ENCODE results near the gene INPP4B. TPM values are rescaled to one million over a fixed set of nuclear protein-coding genes. Genes with fewer than 3 reads are reported as not detected.
A peak's percentile ranks its signal among the peaks of the same experiment; 100 is the strongest.
"Not testable (repeated sequence)": the region's sequence is repeated elsewhere in the genome, so short reads cannot be mapped to it uniquely, and the experiment has no call there.

The INPP4B gene
- polyA plus RNA-seq, 3 donors from 2014 or later, result 0.81 to 6.3 (median 6.2) TPM

DNA sequence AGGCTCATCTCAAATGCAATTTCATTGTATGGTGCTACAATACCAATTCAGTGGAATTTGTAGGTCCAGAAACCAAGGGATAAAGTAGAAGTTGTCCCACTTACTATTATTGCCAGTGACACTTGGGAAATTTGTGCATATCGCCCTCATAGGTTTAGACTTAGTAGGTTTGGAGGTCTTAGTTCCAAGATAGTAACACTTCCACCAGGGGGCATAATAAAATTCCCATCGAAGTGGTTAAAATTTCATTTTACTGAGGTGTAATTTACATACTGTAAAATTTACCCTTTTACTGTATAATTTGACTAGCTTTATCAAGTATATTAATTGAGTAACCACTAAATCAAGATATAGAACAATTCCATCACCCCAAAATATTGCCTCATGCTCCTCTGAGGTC is 174.6 kb downstream of the INPP4B start:
- Mint-ChIP-seq H3K4me3 (no peak overlapping the region), H3K27me3 (ENCODE audit: low read depth in 3 of 3) (peaks cover 0 to 5% (median 1%) of the 10 kb centered on the region in 3 donors), H3K36me3 (peaks cover 0 to 5% (median 0%) of the 10 kb centered on the region in 3 donors), H3K9me3 (peaks cover 16 to 58% (median 37%) of the 10 kb centered on the region in 6 donors), H3K4me1 (no peaks in the 10 kb centered on the region), H3K27ac (no peak overlapping the region)
- DNase-seq, result no peak

DNA sequence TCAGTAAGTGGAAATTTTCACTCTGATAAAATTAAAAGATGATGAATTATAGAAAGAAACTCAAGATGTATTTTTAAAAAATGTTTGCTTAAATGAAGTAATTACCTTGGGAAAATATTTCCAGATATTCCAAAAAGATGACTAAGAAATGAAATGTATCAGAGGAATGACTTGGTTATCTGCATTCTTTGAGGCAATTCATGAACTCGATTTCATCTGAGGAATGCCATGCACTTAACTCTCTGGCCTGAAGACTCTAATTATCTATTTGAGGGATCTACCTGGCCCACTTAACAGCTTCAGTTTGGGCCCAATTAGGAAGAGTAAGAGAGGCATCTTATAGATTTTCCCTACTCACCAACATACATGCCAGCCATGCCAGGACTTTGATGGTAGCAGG is 182.3 kb downstream of the INPP4B start:
- H3K9me3 Mint-ChIP-seq, result peaks cover 13 to 44% (median 21%) of the 10 kb centered on the region in 6 donors
- H3K27ac Mint-ChIP-seq, result no peak overlapping the region
- no peaks in the 10 kb centered on the region for H3K27me3 Mint-ChIP-seq (ENCODE audit: low read depth in 3 of 3)
- peaks cover 0 to 5% (median 0%) of the 10 kb centered on the region in 3 donors for H3K36me3 Mint-ChIP-seq
- H3K4me3 Mint-ChIP-seq, result no peak overlapping the region
- DNase-seq, result no peak
- H3K4me1 Mint-ChIP-seq, result no peaks in the 10 kb centered on the region

DNA sequence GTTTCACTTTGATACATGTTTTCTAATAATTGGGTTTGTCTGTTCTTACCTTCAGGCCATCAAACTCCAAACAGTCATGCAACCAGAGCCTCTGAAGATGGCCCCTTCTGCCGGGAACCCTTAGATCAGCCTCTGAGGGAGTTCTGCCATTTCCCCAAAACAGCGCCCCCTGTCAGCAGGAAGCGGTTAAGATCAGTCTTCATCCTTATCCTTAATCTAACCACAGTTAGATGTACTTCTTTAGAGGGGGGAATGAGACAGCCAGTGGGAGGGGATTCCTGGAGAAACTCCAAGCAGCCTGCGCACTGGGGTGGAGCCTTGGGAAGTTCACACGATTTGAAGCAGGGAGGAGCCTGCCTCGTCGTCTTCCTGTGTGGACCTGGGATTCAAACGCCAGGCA is 185.4 kb downstream of the INPP4B start:
- H3K4me1 Mint-ChIP-seq, result no peaks in the 10 kb centered on the region
- no peak overlapping the region for H3K4me3 Mint-ChIP-seq
- H3K36me3 Mint-ChIP-seq, result peaks cover 0 to 5% (median 4%) of the 10 kb centered on the region in 3 donors
- H3K9me3 Mint-ChIP-seq, result peaks cover 6 to 49% (median 29%) of the 10 kb centered on the region in 6 donors
- no peak overlapping the region for H3K27ac Mint-ChIP-seq
- no peaks in the 10 kb centered on the region for H3K27me3 Mint-ChIP-seq (ENCODE audit: low read depth in 3 of 3)
- DNase-seq, result no peak

DNA sequence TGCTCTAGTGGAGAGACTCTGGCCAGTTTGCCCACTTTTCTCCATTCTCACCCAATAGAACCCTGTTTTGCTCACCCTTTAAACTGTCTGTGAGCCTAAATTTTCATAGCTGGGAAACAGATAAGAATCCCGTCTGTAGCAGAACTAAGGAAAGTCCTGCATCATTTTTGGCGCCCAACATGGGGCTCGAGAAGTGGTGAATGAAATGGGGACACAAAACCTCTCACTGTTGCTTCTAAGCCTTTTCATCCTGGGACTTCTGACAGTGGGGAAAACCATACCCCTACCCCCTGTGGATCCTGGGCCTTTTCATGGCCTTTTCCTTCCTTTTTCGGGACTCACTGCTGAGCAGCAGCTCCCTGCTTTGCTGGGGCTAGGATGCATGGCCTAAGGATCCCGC is 189.9 kb downstream of the INPP4B start:
- H3K36me3 Mint-ChIP-seq, result peaks cover 0 to 9% (median 8%) of the 10 kb centered on the region in 3 donors
- H3K4me3 Mint-ChIP-seq, result no peak overlapping the region
- peaks cover 12 to 67% (median 54%) of the 10 kb centered on the region in 6 donors for H3K9me3 Mint-ChIP-seq
- no peaks in the 10 kb centered on the region for H3K4me1 Mint-ChIP-seq
- H3K27ac Mint-ChIP-seq, result no peak overlapping the region
- DNase-seq, result peak in 2 of 3 donors; percentile 2 to 3
- H3K27me3 Mint-ChIP-seq (ENCODE audit: low read depth in 3 of 3), result peaks cover 0 to 2% (median 0%) of the 10 kb centered on the region in 3 donors

DNA sequence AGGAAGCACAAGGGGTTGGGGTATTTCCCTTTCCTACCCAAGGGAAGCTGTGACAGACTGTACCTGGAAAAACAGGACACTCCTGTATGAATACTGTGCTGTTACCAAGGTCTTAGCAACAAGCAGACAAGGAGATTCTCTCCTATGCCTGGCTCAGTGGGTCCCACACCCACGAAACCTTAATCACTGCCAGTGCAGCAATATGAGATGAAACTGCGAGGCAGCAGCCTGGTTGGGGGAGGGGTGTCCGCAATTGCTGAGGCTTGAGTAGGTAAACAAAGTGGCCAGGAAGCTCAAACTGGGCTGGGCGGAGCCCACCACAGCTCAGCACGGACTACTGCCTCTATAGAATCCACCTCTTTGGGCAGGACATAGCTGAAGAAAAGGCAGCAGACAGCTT is 197.7 kb downstream of the INPP4B start:
- Mint-ChIP-seq H3K4me3 (no peak overlapping the region), H3K27me3 (ENCODE audit: low read depth in 3 of 3) (peaks cover 0 to 1% (median 0%) of the 10 kb centered on the region in 3 donors), H3K27ac (no peak overlapping the region), H3K36me3 (peaks cover 0 to 3% (median 0%) of the 10 kb centered on the region in 3 donors), H3K4me1 (peaks cover 0 to 9% of the 10 kb centered on the region in 2 donors), H3K9me3 (peaks cover 15 to 47% (median 34%) of the 10 kb centered on the region in 6 donors)
- no peak for DNase-seq

DNA sequence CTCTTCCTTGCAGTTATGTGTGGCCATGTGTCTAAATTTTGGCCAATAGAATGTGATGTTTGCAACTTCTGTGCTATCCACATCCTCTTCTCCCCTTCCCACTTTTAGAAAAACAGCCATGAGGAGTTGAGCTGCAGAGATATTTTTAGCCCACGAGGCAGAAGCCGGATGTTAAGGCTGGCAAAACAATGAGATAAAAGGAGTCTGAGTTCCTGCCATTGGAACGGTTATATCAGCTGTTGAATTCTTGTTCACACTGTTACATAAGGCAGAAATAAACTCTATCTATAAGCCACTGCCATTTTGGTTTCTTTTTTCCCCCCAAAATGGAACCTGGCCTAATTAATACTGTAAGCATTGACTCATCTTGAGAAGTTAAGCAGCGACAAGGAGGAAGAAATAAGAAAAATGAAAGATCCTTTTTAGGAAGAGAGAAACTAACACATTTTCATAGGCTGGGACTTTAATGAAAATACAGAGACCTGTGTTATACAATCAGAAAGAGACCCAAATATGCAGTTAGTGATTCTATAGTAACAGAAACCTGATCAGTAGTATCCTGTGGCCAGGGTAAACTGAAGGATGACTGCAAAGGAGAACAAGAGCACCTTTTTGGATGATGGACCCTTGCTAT is 200.5 kb downstream of the INPP4B start:
- no peak overlapping the region for H3K4me3 Mint-ChIP-seq
- H3K4me1 Mint-ChIP-seq, result peaks cover 0 to 9% of the 10 kb centered on the region in 2 donors
- H3K9me3 Mint-ChIP-seq, result peaks cover 13 to 35% (median 21%) of the 10 kb centered on the region in 6 donors
- H3K36me3 Mint-ChIP-seq, result peaks cover 0 to 3% (median 0%) of the 10 kb centered on the region in 3 donors
- H3K27ac Mint-ChIP-seq, result no peak overlapping the region
- H3K27me3 Mint-ChIP-seq (ENCODE audit: low read depth in 3 of 3), result no peaks in the 10 kb centered on the region
- no peak for DNase-seq

DNA sequence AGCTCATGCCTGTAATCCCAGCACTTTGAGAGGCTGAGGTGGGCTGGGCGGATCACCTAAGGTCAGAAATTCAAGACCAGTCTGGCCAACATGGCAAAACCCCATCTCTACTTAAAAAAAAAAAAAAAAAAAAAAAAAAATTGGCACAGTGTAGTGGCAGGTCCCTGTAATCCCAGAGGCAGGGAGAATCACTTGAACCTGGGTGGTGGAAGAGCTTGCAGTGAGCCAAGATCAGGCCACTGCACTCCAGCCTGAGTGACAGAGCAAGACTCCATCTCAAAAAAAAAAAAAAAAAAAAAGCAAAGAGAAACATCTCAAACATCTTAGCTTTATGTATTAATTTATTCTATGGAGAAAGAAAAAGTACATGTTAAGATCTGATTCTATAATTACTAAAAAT is 201.5 kb downstream of the INPP4B start:
- H3K4me1 Mint-ChIP-seq; H3K27me3 Mint-ChIP-seq (ENCODE audit: low read depth in 3 of 3); H3K36me3 Mint-ChIP-seq; DNase-seq; H3K27ac Mint-ChIP-seq; H3K4me3 Mint-ChIP-seq: not testable (repeated sequence)
- peaks cover 7 to 28% (median 13%) of the 10 kb centered on the region in 6 donors for H3K9me3 Mint-ChIP-seq

DNA sequence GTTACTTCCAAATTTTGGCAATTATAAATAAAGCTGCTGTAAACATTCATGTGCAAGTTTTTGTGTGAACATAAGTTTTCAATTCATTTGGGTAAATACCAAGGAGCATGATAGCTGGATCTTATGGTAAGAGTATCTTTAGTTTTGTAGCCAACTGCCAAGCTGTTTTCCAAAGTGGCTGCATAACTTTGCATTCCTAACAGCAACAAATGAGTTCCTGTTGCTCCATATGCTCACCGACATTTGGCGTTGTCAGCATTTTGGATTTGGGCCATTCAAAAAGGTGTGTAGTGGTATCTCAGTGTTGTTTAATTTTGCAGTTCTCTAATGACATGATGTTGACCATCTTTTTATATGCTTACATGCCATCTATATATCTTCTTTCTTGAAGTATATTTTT is 208.5 kb downstream of the INPP4B start:
- Mint-ChIP-seq H3K27me3 (ENCODE audit: low read depth in 3 of 3) (peaks cover 0 to 1% (median 0%) of the 10 kb centered on the region in 3 donors), H3K27ac (no peak overlapping the region), H3K4me1 (no peaks in the 10 kb centered on the region), H3K9me3 (peaks cover 0 to 17% (median 6%) of the 10 kb centered on the region in 6 donors), H3K36me3 (no peaks in the 10 kb centered on the region), H3K4me3 (no peak overlapping the region)
- DNase-seq, result no peak

DNA sequence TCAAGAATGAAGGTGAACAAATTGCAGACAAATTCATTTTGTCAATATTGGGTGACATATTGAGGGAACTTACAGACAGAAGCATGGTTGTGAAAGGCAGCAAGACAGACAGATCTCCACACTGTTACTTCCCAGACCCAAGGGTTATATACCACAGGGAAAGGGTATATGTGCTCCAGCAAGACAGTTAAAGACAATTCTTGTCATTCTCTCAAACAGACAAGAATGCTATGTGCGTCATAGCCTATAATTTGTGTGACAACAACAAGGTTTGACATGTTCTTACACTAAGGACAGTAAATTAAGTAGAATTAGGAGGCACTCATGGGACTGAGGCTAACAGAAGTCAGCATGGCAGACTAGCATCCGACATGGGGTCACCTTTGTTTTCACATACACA is 214.3 kb downstream of the INPP4B start:
- Mint-ChIP-seq H3K27me3 (ENCODE audit: low read depth in 3 of 3) (peaks cover 0 to 1% (median 0%) of the 10 kb centered on the region in 3 donors), H3K27ac (no peak overlapping the region), H3K36me3 (no peaks in the 10 kb centered on the region), H3K4me1 (no peaks in the 10 kb centered on the region), H3K4me3 (no peak overlapping the region), H3K9me3 (peaks cover 0 to 23% (median 10%) of the 10 kb centered on the region in 6 donors)
- DNase-seq, result no peak

DNA sequence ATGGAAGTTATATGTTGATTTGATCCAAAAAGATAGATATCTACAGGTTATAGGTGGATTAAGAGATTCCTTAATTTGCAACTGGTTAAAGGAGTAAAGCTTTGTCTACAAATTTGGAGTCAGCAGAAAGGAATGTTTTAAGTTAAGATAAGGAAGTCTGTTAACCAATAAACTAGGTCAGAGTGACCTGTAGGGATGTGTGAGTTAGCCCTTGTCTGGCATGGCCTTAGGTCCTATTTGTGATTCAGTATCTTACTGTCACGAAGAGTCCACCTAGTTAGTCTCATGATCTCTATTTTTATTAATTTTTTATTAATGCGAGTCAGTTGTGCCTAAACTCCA is 230.8 kb downstream of the INPP4B start:
- no peak overlapping the region for H3K27ac Mint-ChIP-seq
- no peaks in the 10 kb centered on the region for H3K4me1 Mint-ChIP-seq
- peaks cover 6 to 28% (median 9%) of the 10 kb centered on the region in 6 donors for H3K9me3 Mint-ChIP-seq
- no peaks in the 10 kb centered on the region for H3K36me3 Mint-ChIP-seq
- H3K4me3 Mint-ChIP-seq, result no peak overlapping the region
- H3K27me3 Mint-ChIP-seq (ENCODE audit: low read depth in 3 of 3), result peaks cover 0 to 3% (median 0%) of the 10 kb centered on the region in 3 donors
- DNase-seq, result no peak

DNA sequence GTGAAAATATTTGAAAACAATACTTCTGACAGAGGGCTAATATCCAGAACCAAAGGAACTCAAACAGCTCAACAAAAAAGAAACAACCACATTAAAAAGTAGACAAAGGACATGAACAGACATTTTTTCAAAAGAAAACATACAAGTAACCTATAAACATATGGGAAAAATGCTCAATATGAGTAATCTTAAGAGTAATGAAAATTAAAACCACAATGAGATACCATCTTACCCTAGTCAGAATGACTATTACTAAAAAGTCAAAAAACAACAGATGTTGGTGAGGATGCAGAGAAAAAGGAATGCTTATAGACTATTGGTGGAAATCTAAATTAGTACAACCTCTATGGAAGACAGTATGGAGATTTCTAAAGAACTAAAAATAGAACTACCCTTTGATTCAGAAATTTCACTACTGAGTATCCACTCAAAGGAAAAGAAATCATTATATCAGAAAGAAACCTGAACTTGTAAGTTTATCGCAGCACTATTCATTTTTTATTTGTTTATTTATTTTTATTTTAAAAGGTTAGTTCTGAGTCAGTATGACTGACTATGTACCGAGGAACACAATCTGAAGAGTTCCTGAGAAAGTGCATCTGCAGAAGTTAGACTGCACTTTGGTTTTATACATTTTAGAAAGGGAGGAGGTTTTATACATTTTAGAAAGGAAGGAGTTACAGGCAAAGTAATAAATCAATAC is 231.3 kb downstream of the INPP4B start:
- Mint-ChIP-seq H3K9me3 (peaks cover 6 to 28% (median 10%) of the 10 kb centered on the region in 6 donors), H3K36me3 (no peaks in the 10 kb centered on the region), H3K4me1 (no peaks in the 10 kb centered on the region), H3K27me3 (ENCODE audit: low read depth in 3 of 3) (peaks cover 0 to 3% (median 0%) of the 10 kb centered on the region in 3 donors), H3K4me3 (no peak overlapping the region), H3K27ac (no peak overlapping the region)
- DNase-seq, result no peak

DNA sequence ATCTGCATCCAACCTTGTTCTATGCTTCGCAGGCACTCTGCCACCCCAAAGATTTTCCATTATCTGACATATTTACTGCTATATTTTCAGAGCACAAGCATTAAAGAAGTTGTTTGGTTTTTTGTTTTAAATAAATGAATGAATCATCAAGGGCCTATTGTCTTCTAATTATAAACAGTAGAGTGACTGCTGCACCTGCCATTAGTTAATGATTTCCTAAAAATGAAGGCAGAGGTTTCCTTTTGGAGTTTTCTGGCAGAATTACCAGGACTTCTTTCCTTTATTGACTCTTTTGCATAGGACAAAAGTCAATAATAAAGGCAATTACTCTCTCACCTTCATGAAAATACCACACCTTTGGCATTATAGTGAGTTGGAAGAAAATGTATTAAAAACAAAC is 238.1 kb downstream of the INPP4B start:
- H3K27ac Mint-ChIP-seq, result no peak overlapping the region
- DNase-seq, result no peak
- H3K4me3 Mint-ChIP-seq, result no peak overlapping the region
- peaks cover 0 to 3% (median 0%) of the 10 kb centered on the region in 3 donors for H3K27me3 Mint-ChIP-seq (ENCODE audit: low read depth in 3 of 3)
- no peaks in the 10 kb centered on the region for H3K4me1 Mint-ChIP-seq
- H3K9me3 Mint-ChIP-seq, result peaks cover 3 to 23% (median 20%) of the 10 kb centered on the region in 6 donors
- no peaks in the 10 kb centered on the region for H3K36me3 Mint-ChIP-seq

DNA sequence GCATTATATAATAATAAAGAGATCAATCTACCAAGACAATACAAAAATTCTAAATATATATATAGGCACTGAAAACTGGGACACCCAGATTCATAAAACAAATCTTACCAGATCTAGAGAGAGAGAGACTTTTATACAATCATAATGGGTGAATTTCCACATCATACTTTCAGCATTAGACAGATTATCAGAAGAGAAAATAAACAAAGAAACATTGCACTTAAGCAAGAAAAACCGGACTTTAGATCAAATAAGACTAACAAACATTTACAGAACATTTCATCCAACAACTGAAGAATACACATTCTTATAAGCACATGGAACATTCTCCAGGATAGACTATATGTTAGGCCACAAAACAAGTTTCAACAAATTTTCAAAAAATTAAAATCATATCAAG is 245.1 kb downstream of the INPP4B start:
- H3K4me3 Mint-ChIP-seq, result no peak overlapping the region
- DNase-seq, result no peak
- H3K27ac Mint-ChIP-seq, result no peak overlapping the region
- peaks cover 18 to 48% (median 30%) of the 10 kb centered on the region in 6 donors for H3K9me3 Mint-ChIP-seq
- no peaks in the 10 kb centered on the region for H3K36me3 Mint-ChIP-seq
- no peaks in the 10 kb centered on the region for H3K27me3 Mint-ChIP-seq (ENCODE audit: low read depth in 3 of 3)
- no peaks in the 10 kb centered on the region for H3K4me1 Mint-ChIP-seq

DNA sequence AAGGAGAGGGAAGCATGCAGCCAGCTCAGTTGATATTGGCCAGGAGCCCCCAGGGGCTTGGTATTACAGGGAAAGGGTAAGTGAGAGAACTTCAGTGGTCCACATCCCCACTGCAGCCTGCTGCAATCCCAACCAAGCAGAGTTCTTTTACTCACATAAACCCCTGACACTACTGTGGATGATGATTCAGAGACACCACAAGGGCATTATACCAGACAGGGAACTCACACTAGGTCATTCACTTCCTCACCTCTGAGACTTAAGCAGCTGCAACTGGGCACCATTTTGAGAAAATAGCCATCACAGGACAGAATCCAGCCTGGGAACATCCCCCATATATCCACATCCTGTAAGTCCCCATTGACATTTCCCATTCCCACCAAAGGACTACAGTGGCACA is 248.0 kb downstream of the INPP4B start:
- Mint-ChIP-seq H3K9me3 (peaks cover 12 to 38% (median 18%) of the 10 kb centered on the region in 6 donors), H3K4me3 (no peak overlapping the region), H3K27me3 (ENCODE audit: low read depth in 3 of 3) (no peaks in the 10 kb centered on the region), H3K36me3 (no peaks in the 10 kb centered on the region), H3K4me1 (no peaks in the 10 kb centered on the region), H3K27ac (no peak overlapping the region)
- DNase-seq, result no peak

Measured in immature natural killer cell (primary cell).